GM12892 (cell line): Measurements from ENCODE around the gene CFDP1.
"Not testable (repeated sequence)": the region's sequence is repeated elsewhere in the genome, so short reads cannot be mapped to it uniquely, and the experiment has no call there.

Experiments
- DNase-seq: peaks from one replicate; pipeline ENCODE4 v3.0.0; 2011; ENCODE audit not compliant: insufficient read length
- FAIRE-seq: peaks from 2 replicates; lab custom pipeline; 2011; peaks lifted over from hg19 to GRCh38; lab: Jason Lieb, UNC
- POLR2A ChIP-seq: IDR thresholded peaks from 2 replicates; pipeline ENCODE4 v1.6.1; 2011; ENCODE audit warnings: low read depth, low read length, control low read depth
- POLR2AphosphoS5 ChIP-seq: IDR thresholded peaks from 2 replicates; pipeline ENCODE4 v1.6.1; 2011; ENCODE audit warnings: low read depth, low read length, control low read depth
- TAF1 ChIP-seq: IDR thresholded peaks from 2 replicates; pipeline ENCODE4 v1.6.1; 2011; ENCODE audit warnings: low read depth, mild to moderate bottlenecking, control low read depth, low read length, borderline replicate concordance

Gene CFDP1

GRCh38 chr16:75279305-75279704 is 154.0 kb downstream of the CFDP1 start:
- TF ChIP-seq POLR2A: no peak
- TF ChIP-seq TAF1: no peak
- TF ChIP-seq POLR2AphosphoS5: no peak
- FAIRE-seq: no peak
- DNase-seq: no peak

- TF ChIP-seq POLR2A (no peak), POLR2AphosphoS5 (no peak), TAF1 (no peak)
- FAIRE-seq (no peak), DNase-seq (no peak)
Measured at GRCh38 chr16:75273054-75273925, 160.0 kb downstream of the CFDP1 start.

- DNase-seq, FAIRE-seq: not testable (repeated sequence)
Measured at GRCh38 chr16:75272629-75273028, 160.7 kb downstream of the CFDP1 start.

GRCh38 chr16:75272097-75272551 is 161.2 kb downstream of the CFDP1 start:
- DNase-seq (no peak), FAIRE-seq (no peak)
- no peak for TF ChIP-seq POLR2A
- no peak for TF ChIP-seq POLR2AphosphoS5
- no peak for TF ChIP-seq TAF1

GRCh38 chr16:75271441-75272096 is 161.7 kb downstream of the CFDP1 start:
- DNase-seq (no peak), FAIRE-seq (no peak)
- TF ChIP-seq POLR2AphosphoS5 (no peak), TAF1 (no peak), POLR2A (no peak)

GRCh38 chr16:75269358-75269757 is 163.9 kb downstream of the CFDP1 start:
- DNase-seq, FAIRE-seq: not testable (repeated sequence)

GRCh38 chr16:75267631-75268264 is 165.6 kb downstream of the CFDP1 start:
- TF ChIP-seq POLR2A (no peak), POLR2AphosphoS5 (no peak), TAF1 (no peak)
- FAIRE-seq: no peak
- DNase-seq: no peak

- TF ChIP-seq POLR2AphosphoS5 (no peak), TAF1 (no peak), POLR2A (no peak)
- DNase-seq (no peak), FAIRE-seq (no peak)
Measured at GRCh38 chr16:75266738-75267630, 166.3 kb downstream of the CFDP1 start.

GRCh38 chr16:75265911-75266701 is 167.2 kb downstream of the CFDP1 start:
- TF ChIP-seq TAF1: no peak
- TF ChIP-seq POLR2A: no peak; the same call in 1 of the 2 replicates
- peak; percentile 98 for DNase-seq
- FAIRE-seq: peak; percentile 69
